GM21825 (cell line): Measurements from ENCODE around the gene MAPK6.

Source experiments
- ATAC-seq: cut with Tn5 transposase; IDR thresholded peaks from one replicate; pipeline ENCODE4 v1.9.1; 2021; ENCODE audit warnings: mild to moderate bottlenecking, moderate library complexity; ENCODE audit not compliant: unreplicated experiment

MAPK6 gene

DNA sequence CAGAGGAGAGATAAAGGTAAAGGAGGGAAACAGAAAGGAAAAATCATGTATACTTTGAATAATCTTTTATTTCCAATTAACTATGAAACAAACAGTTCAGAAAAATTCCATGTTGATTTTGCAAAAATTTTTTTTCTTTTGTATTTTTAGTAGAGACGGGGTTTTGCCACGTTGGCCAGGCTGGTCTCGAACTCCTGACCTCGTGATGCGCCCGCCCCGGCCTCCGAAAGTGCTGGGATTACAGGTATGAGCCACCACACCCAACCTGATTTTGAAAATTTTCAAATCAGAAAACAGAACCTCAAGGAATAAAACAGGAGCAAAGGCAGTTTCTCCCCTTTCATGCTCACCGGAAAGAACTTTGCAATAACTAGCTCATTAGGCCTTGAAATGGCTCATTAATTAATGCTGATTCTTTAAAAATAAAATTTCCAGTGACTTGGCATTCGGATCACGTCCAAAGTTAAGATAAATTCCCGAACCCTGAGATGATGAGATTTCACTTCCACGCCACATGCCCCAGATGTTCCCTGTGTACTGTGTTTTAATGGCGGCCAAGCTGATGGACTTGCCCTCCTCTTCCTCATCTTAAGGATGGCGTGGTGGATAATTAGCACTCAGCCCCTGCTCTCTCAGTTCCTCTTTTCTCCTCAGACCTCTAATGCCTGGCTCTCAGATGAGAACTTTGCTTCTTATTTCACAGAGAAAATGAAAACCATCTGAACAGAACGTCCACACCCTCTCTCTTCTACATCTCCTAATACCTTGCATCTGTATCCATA lies 82.7 kb downstream of the MAPK6 start:
- ATAC-seq: peak; percentile 32

- no peak for ATAC-seq
These were observed 83.4 kb downstream of the MAPK6 start for GRCh38 chr15:52102463-52102862.

DNA sequence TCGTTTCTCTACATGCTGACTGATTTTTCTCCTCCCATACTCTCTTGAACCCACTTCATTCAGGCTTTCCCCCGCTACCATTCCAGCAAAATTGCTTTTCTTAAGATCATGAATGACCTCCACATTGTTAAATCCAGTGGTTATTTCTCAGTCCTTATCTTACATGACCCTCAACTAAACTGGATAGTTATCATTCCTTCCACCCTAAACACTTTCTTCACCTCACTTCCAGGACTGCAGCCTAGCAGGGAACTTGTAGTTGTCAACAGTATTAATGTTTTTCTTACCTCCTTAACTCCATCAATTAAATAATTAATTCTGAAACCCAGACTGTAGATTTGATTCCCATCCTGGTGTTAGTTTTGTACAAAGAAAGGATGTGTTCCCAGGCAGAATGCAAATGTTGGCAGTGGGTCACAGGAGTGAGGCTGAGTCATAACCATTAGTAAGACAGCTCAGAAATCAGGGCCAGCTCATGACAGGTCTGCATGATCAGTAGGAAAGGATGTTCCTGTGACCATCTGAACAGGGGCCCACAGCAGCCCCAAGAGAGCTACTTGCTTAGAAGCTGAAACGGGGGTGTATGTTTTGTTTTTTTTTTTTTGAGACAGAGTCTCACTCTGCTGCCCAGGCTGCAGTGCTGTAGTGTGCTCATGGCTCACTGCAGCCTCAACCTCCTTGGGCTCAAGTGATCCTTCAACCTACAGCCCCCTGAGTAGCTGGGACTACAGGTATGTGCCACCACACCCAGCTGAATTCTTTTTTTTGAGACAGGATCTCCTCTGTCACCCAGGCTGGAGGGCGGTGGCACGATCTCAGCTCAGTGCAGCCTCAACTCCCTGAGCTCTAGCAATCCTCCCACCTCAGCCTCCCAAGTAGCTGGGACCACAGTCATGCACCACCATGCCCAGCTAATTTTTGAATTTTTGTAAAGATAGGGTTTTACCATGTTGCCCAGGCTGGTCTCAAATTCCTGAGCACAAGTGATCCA lies 84.5 kb downstream of the MAPK6 start:
- peak; percentile 69 for ATAC-seq

DNA sequence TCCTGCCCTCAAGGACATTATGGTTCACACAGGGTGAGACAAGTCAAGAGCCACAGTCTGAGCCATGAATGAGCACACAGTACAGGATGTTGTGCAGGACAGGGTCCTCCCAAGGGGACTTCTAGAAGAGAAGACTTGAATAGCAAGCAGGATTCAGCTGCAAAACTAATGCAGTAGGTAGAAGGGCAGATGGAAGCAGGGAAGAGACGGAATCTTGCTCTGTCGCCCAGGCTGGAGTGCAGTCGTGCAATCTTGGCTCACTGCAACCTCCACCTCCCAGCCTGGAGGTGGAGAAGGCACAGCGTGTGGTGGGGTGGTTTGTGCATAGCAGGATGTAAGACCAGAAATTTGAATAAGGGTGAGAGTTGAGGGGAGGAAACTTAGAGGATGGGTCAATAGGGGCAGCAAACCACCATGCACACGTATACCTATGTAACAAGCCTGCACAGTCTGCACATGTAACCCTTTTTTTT lies 85.5 kb downstream of the MAPK6 start:
- ATAC-seq: no peak

- no peak for ATAC-seq
These were observed 86.8 kb downstream of the MAPK6 start for GRCh38 chr15:52105846-52106245.

- no peak for ATAC-seq
These were observed 87.6 kb downstream of the MAPK6 start for GRCh38 chr15:52106641-52107040.

DNA sequence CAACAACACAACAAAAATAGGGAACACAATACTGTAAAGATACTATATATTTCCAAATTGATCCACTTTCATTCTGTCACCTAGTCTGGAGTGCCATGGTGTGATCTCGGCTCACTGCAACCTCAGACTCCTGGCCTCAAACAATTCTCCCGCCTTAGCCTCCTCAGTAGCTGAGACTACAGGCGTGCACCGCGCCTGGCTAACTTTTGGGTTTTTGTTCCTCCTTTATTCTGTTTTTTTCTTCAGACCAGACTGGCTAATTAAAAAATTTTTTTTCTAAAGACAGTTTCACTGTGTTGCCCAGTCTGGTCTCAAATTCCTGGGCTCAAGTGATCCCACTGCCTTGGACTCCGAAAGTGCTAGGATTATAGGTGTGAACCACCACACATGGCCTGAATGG lies 88.2 kb downstream of the MAPK6 start:
- ATAC-seq: no peak

DNA sequence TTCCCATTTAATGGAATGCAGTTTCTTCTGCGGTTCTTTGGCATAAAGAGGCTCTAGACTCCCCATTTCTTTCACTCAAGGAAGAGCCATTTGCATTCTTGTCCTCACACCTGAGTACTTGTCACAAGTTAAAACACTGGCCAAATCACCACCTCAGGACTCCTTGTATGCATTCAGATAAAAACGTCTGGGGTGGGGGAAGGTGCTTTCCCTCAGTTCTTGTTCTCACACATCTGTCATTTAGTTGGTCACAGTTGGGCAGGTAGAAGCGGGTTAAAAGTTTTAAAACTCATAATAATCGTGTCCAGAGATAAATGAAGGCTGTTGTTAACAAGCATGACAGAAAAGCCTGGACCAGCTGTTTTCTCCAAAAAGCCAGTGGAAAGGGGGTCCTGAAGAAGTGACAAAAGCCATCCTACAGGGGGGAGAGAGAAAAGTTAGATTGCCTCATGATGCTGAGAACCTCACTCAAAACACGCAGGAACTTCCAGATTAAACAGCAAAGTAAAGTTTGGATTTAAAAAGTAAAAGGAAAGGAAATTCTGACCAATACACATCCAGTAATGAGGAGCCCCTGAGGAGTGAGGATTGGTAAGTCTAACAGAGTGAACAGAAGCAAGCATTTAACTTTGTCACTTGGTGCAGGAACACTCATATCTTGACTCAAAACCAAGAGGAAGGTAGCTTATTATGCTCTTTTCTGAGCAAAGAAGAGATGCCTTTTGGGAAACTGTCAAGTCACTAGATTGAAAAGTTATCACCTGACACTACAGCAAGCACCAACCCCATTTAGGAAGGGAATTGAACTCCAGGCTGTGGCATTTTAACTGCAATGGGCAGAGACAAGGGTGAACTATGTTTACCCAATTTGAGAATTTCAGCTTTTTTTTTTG lies 90.8 kb downstream of the MAPK6 start:
- peak; percentile 56 for ATAC-seq

DNA sequence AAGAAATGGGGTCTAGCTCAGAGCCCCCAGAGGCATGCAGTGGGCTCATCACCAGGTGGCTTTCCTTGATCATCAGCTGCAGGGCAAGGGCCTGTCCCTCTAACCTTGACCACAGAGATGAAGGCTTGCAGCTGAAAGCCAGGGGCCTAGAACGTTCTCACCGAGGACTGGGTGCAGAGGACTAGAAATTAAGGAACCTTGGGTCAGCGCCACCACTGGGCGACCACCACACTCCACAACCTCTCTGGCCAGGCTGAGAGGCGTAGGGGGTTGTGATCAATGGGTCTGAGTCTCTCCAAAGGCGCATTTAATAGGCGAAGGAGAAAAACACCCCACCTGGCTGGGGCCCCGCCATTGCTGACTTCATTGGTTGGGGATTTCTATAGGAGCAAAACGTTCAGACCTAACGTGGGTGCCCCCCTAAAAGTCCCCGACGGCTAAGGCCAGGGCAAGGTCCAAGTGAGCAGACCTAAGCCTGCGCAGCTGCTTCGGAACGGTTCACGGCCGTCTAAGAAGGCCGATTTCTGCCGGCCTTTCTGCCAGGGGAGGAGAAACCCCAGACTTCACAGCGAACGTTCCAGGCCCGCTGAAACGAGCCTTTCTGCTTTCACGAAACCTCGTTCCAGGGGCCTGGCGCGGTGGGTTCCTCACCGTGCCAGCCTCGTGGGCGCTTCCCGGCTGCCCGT lies 92.6 kb downstream of the MAPK6 start:
- no peak for ATAC-seq

- ATAC-seq: peak; percentile 26
These were observed 93.3 kb downstream of the MAPK6 start for GRCh38 chr15:52112203-52112750.

- no peak for ATAC-seq
These were observed 94.2 kb downstream of the MAPK6 start for GRCh38 chr15:52113235-52113634.

DNA sequence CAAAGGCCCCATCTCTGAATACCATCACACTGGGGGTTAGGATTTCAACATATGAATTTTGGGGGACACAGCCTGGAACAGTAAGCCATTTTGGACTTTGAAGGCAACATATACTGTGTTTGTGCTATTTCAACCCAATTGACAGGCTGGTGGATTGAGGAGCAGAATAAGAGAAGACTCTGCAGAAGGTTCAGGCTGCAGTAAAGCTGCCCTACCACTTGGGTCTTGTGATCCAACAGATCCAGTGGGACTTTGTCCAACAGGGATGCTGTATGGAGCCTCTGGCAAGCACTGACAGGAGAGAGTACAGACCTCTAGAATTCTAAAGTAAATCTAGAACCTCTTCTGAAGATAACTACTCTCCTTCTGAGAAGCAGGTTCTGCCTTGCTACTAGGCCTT lies 94.7 kb downstream of the MAPK6 start:
- ATAC-seq: no peak

GRCh38 chr15:52114261-52115055 lies 95.4 kb downstream of the MAPK6 start:
- no peak for ATAC-seq

DNA sequence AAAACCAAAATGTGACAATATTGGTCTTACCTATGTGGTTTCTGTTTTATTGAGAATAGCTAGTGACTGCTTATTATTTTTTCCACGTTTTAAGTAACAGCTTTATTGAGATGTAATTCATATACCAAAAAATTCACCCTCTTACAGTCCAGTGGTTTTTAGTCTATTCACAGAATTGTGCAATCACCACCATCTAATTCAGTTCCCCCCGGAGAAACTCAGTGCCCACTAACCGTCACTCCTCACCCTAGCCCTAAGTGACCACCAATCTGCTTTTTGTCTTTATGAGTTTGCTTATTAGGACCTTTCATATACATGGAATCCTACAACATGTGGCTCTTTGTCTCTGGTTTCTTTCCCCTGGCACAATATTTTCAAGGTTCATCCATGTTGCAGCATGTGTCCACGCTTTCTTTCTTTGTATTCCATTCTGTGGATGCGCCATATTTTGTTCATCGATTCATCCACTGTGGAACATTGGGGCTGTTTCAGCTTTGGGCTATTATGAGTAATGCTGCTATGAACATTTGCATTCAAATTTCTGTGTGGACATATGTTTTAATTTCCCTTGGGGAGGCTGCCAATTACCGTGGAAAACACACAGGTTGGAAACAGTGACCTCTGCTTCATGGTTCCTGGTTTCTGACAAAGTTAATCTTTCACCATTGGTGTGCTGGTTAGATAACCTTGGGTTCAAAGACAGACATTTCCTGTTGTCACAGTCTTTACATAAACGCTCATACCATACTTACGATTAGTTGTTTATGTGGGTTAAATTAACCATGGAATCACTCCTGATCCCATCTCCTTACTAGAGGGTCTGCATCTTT lies 96.8 kb downstream of the MAPK6 start:
- no peak for ATAC-seq
